Measurements from ENCODE around the gene STIP1.
"Not testable (repeated sequence)": the region's sequence is repeated elsewhere in the genome, so short reads cannot be mapped to it uniquely, and the experiment has no call there.

Gene STIP1

GRCh38 chr11:64152841-64153691 lies 32.9 kb upstream of the STIP1 start:
- peaks cover 21% of the 10 kb centered on the region for H3K27me3 Mint-ChIP-seq
- no peaks in the 10 kb centered on the region for H3K36me3 Mint-ChIP-seq
- no peak overlapping the region for H3K27ac Mint-ChIP-seq
- no peaks in the 10 kb centered on the region for H3K9me3 Mint-ChIP-seq
- no peak overlapping the region for H3K4me3 Mint-ChIP-seq
- H3K4me1 Mint-ChIP-seq = peaks cover 15% of the 10 kb centered on the region
- peak; percentile 91 for ATAC-seq

DNA sequence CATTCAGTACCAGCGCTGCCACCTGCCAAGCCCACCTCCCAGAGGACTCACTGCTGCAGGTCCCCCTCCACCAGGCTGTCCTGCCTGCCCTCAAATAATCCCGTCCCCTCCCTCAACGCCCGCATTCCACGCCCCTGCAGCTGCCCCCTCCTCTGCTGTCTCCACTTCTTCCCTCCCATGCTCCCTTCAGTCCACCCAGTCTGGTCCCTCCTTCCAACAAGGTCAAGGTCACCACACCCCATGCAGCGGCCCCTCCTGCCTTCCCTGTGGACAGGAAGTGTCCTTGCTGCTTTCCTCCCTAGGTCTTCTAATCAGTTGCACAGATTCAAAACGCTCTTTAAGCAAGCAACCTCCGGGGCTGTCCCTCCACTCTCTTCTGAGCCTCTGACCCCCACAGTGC lies 32.2 kb upstream of the STIP1 start:
- no peak overlapping the region for H3K27ac Mint-ChIP-seq

DNA sequence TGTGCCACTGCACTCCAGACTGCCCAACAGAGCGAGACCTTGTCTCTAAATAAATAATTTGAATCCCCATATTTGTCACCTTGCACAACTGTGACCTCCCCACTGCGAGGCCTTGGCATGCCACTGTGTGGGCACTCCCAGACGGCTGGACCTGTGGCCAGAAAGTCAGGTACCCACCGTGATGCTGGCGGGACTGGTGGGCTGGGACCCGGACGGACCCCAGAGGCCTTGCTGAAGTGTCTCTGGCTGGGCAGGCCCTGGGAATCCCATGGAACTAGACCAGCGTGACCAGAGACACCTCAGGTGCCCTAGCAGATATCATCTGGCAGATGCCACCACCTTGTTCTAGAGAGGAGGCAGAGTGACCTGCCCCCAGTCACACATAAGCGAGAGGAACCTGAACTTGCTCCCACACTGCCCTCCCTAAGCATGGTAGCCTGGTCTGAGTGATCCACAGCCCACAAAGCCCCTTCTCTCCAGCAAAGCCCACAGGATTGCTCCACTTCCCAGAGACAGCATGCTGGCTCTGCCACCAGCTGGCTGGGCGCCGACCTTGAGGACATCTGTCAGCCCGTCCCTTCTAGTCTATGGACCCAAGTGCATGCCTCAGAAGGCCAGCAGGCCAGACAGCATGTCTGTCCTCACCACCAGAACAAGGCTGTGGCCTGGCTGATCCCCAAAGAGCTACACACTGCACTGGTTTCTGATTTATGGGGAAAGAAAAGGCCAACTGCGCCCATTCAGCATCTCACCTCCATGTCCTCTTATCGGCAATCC lies 29.5 kb upstream of the STIP1 start:
- peaks cover 8% of the 10 kb centered on the region for H3K4me1 Mint-ChIP-seq
- H3K36me3 Mint-ChIP-seq = no peaks in the 10 kb centered on the region
- H3K27me3 Mint-ChIP-seq = peaks cover 21% of the 10 kb centered on the region
- H3K27ac Mint-ChIP-seq = no peak overlapping the region
- no peak overlapping the region for H3K4me3 Mint-ChIP-seq
- no peaks in the 10 kb centered on the region for H3K9me3 Mint-ChIP-seq
- ATAC-seq = no peak

More for the DNA sequence above, 32.2 kb upstream of the STIP1 start:
- H3K4me1 Mint-ChIP-seq = peaks cover 9% of the 10 kb centered on the region
- H3K4me3 Mint-ChIP-seq = no peak overlapping the region
- no peaks in the 10 kb centered on the region for H3K36me3 Mint-ChIP-seq
- no peaks in the 10 kb centered on the region for H3K9me3 Mint-ChIP-seq
- ATAC-seq = no peak
- H3K27me3 Mint-ChIP-seq = peaks cover 21% of the 10 kb centered on the region

DNA sequence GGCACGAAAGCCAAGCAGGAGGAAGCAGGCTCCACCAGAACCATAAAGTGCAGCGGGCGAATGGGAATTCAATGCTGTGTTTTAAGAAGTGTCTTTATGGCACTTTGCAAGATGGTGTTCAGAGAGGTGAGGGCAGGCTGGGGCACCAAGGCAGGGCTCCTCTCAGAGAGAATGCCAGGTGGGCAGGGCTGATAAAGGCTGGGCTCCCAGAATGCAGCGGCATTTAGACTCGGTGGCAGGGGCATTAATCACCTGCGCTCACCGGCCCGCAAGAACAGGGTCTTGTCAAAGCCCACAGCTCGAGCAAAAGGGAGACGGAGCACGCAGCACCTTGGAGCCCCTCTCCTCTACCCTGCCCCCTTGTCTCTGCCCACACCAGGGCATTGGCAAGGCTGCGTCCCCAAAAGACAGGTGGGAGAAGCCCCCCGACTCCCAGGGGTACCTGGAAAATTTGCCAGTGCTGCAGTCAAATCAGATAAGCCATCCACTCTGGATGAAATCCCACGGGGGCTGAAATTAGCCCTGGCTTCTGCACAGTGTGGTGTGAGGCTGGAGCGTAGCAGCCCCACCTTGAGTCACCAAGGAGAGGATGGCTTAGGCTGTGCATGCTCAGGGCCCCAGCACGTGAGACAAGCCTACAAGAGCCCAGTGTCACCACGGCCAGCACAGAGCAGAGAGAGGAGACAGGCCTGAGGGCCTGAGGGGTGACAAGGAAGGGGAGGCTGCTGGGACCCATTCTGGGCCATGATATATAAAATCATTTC lies 28.2 kb upstream of the STIP1 start:
- Mint-ChIP-seq H3K9me3 (no peaks in the 10 kb centered on the region), H3K27ac (no peak overlapping the region), H3K4me1 (peaks cover 6% of the 10 kb centered on the region), H3K4me3 (no peak overlapping the region), H3K27me3 (peaks cover 20% of the 10 kb centered on the region), H3K36me3 (no peaks in the 10 kb centered on the region)
- no peak for ATAC-seq

GRCh38 chr11:64161037-64161436 lies 24.9 kb upstream of the STIP1 start:
- ATAC-seq = no peak
- Mint-ChIP-seq H3K36me3 (no peaks in the 10 kb centered on the region), H3K4me1 (peaks cover 9% of the 10 kb centered on the region), H3K4me3 (no peak overlapping the region), H3K9me3 (no peaks in the 10 kb centered on the region), H3K27ac (no peak overlapping the region), H3K27me3 (no peaks in the 10 kb centered on the region)

DNA sequence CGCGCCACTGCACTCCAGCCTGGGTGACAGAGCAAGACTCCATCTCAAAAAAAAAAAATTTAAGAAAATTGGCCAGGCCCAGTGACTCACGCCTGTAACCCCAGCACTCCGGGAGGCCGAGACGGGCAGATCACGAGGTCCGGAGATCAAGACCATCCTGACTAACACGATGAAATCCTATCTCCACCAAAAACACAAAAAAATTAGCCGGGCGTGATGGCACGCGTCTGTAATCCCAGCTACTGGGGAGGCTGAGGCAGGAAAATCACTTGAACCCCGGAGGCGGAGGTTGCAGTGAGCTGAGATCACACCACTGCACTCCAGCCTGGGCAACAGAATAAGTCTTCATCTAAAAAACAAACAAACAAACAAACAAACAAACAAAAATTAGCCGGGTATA lies 23.2 kb upstream of the STIP1 start:
- not testable (repeated sequence) for H3K4me3 Mint-ChIP-seq, H3K9me3 Mint-ChIP-seq, H3K27ac Mint-ChIP-seq, H3K36me3 Mint-ChIP-seq, H3K27me3 Mint-ChIP-seq, ATAC-seq
- H3K4me1 Mint-ChIP-seq = peaks cover 16% of the 10 kb centered on the region

DNA sequence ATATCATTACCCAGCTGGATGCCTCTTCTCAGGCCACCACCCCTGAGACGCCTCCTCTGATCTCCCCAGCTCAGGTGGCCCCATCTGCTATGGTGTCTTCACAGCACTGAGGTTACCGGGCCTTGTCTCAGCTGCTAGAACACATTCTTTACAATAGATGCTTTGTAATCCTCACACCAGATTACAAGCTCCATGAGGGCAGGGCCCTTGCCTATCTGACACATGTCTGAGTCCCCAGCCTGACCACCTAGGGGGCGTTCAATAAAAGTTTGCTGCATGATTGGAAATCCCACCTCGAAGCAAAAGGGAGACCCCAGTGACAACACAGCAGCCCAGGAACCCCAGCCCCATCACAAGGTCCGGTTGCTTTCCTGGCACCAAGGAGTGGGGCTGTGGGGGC lies 22.0 kb upstream of the STIP1 start:
- H3K9me3 Mint-ChIP-seq = no peaks in the 10 kb centered on the region
- H3K27ac Mint-ChIP-seq = no peak overlapping the region
- no peaks in the 10 kb centered on the region for H3K27me3 Mint-ChIP-seq
- no peaks in the 10 kb centered on the region for H3K36me3 Mint-ChIP-seq
- peaks cover 16% of the 10 kb centered on the region for H3K4me1 Mint-ChIP-seq
- no peak for ATAC-seq
- no peak overlapping the region for H3K4me3 Mint-ChIP-seq

DNA sequence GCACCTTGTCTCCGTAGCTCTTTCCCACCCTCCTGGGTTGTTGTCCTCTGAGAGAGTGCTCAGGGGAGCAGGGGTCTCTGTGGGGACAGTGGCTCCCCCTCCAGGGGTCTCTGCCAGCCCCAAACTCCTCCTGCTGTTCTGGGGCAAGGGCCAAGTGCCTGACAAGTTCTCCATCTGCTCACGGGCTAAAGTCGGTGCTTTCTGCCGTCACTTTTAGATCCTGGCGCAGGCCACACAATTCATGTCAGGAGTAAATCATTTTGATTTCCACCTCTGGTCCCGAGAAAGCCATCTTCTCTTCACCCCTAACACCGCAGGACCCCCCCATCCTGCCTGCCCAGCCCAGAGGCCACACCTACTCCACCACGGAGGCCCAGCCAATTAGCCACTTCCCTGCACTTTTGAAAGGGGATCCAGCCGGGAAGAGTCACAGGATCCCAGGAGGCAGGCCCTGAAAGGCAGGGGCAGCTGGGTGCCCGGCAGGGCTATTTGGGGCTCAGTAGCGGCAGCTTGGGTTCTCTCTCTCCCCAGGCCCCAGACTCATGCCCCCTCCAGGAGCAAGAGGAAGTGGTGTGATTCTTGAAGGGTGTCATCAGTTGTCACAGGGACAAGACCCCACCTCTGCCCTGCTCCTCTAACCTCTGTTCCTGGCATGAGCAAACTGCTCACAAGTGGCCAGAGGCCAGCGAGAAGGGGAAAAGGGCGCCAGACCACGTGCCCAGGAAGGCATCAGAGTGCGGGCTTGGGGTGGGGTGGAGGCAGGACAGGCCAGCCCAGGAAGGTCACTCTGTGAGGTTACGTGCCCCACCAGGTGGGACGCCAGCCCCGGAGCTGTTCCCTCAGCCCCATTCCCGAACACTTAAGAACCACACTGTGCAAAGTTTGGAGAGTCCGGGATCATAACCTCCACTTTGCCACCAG lies 21.3 kb upstream of the STIP1 start:
- Mint-ChIP-seq H3K4me3 (peak overlapping the region; percentile 91), H3K27ac (peak overlapping the region; percentile 67), H3K9me3 (no peaks in the 10 kb centered on the region), H3K27me3 (no peaks in the 10 kb centered on the region), H3K36me3 (no peaks in the 10 kb centered on the region), H3K4me1 (peaks cover 16% of the 10 kb centered on the region)
- ATAC-seq = no peak

DNA sequence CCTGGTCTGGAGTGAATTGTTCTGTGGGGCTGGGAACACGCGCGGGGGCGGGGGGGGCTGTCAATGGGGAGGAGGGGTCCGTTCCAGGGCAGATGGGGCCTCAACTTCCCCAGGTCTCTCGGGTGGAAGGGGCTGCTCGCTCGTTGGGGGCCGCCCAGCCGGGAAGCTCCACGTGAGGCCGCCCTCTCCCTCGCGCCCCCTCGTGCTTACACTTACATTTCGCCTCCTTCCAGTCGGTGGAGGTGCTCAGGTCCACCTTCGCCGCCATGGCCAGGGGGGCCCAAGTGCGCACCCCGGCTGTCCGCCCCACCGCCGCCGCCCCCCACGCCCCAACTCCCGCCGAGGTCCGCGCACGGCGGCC lies 20.5 kb upstream of the STIP1 start:
- no peaks in the 10 kb centered on the region for H3K9me3 Mint-ChIP-seq
- H3K4me1 Mint-ChIP-seq = peaks cover 16% of the 10 kb centered on the region
- H3K27me3 Mint-ChIP-seq = no peaks in the 10 kb centered on the region
- peak; percentile 25 for ATAC-seq
- peak overlapping the region; percentile 33 for H3K27ac Mint-ChIP-seq
- no peaks in the 10 kb centered on the region for H3K36me3 Mint-ChIP-seq
- peak overlapping the region; percentile 91 for H3K4me3 Mint-ChIP-seq

GRCh38 chr11:64165842-64166635 lies 19.9 kb upstream of the STIP1 start, which contains the start of gene MACROD1:
Gene MACROD1 (minus strand): TSS chr11:64166113. CDS start chr11:64165994, 119 bp downstream.
- Mint-ChIP-seq H3K4me1 (peaks cover 16% of the 10 kb centered on the region), H3K36me3 (no peaks in the 10 kb centered on the region), H3K4me3 (peak within 1 kb of the TSS; percentile 91), H3K9me3 (no peaks in the 10 kb centered on the region), H3K27me3 (no peaks in the 10 kb centered on the region), H3K27ac (peak within 1 kb of the TSS; percentile 67)
- peak; percentile 96 for ATAC-seq

- Mint-ChIP-seq H3K27me3 (no peaks in the 10 kb centered on the region), H3K9me3 (no peaks in the 10 kb centered on the region), H3K4me3 (no peak overlapping the region), H3K27ac (no peak overlapping the region), H3K4me1 (peaks cover 14% of the 10 kb centered on the region), H3K36me3 (peaks cover 6% of the 10 kb centered on the region)
- no peak for ATAC-seq
Measured at GRCh38 chr11:64170419-64170818, 15.6 kb upstream of the STIP1 start.

DNA sequence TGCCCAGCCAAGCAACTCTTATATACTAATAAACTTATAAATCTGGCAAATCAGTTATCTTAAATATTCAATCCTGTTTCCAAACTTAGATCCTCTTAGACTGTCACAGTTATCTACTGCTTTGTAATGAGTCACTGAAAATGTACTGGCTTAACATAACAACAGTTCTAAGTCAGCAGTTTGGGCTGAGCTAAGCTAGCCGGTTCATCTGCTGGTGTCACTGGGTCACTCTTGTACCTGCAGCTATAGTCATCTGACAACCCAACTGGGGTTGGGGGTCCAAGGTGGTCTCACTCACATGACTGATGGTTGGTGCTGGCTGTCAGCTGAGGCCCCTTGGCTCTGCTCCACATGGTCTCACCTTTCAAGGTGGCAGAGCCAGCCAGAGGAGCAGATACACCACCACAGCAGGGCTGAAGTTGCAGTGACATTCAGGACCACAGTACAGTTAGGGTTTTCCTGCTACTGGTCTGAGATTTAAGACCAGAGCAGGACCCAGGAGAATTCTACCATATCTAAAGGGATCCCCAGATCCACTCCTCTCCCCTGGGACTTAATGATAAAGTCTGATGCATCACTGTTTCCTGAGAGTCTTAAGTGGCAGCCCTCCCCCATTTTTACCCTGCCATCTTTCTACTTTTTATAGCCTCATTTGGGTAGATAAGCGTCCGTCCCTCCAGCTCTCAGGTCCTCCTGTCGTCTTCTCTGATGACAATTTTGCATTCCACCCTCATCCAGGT lies 12.2 kb upstream of the STIP1 start:
- H3K4me3 Mint-ChIP-seq = no peak overlapping the region
- peaks cover 6% of the 10 kb centered on the region for H3K36me3 Mint-ChIP-seq
- H3K27me3 Mint-ChIP-seq = no peaks in the 10 kb centered on the region
- H3K4me1 Mint-ChIP-seq = peaks cover 25% of the 10 kb centered on the region
- ATAC-seq = no peak
- no peaks in the 10 kb centered on the region for H3K9me3 Mint-ChIP-seq
- no peak overlapping the region for H3K27ac Mint-ChIP-seq

DNA sequence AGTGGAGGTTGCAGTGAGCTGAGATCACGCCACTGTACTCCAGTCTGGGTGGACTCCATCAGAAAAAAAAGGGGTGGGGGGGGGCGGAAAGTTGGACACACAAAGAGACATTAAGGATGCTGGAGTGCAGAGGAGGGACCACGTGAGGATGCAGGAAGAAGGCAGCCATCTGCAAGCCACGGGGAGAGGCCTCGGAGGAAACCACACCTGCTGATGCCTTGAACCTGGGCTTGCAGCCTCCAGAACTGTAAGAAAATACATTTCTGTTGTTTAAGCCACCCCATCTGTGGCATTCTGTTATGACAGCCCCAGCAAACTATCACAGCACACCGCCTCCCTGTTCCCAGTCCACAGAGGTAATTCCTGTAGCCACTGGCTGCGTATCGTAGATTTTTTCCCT lies 9.2 kb upstream of the STIP1 start:
- Mint-ChIP-seq H3K27me3 (no peaks in the 10 kb centered on the region), H3K36me3 (peaks cover 6% of the 10 kb centered on the region), H3K27ac (no peak overlapping the region), H3K4me1 (peaks cover 38% of the 10 kb centered on the region), H3K4me3 (no peak overlapping the region), H3K9me3 (no peaks in the 10 kb centered on the region)
- no peak for ATAC-seq

All from stimulated activated memory B cell treated with anti-CD40 and anti-IgM and Interleukin-4, amounts not matched to agents 10 μg/mL and 1 μg/mL and 100 μg/mL, for 72 hours (primary cell).